Measurements from ENCODE around the gene ATP6V1B1. TPM values are rescaled to one million over a fixed set of nuclear protein-coding genes. Genes with fewer than 3 reads are reported as not detected.

ATP6V1B1 gene
- total and polyA plus RNA-seq, 2 of the 13 experiments (the other 11 are each of a cell fraction or from before 2014, with no cell fraction given), result 0.58 to 1.6 TPM

GRCh38 chr2:71000780-71001591 is 65.3 kb downstream of the ATP6V1B1 start (continued):
- no peak for TF ChIP-seq U2AF2 (IDR thresholded peaks at IDR 0.05; ENCODE audit: low read depth, low read length)
- peak; percentile 58; the same call in 1 of the 2 replicates for TF ChIP-seq NR0B2 (CRISPR knock-in tag; IDR thresholded peaks at IDR 0.05)
- TF ChIP-seq ZNF580 (CRISPR knock-in tag; IDR thresholded peaks at IDR 0.05; ENCODE audit: borderline replicate concordance, low read depth), result peak; percentile 91; the same call in 1 of the 2 replicates
- TF ChIP-seq ZNF510 (CRISPR knock-in tag; IDR thresholded peaks at IDR 0.05; ENCODE audit: low read depth), result peak; percentile 36; the same call in 1 of the 2 replicates
- peak; percentile 92 for TF ChIP-seq KDM5B (CRISPR knock-in tag; IDR thresholded peaks at IDR 0.05; ENCODE audit: borderline replicate concordance)
- 0 out of 2 replicates have a peak, but pooled peaks have one; percentile 17 for TF ChIP-seq ZNF772 (CRISPR knock-in tag; IDR thresholded peaks at IDR 0.05)
- TF ChIP-seq HCFC1 (IDR thresholded peaks at IDR 0.05; ENCODE audit: low read depth, low read length), result no peak
- peak; percentile 82; the same call in 1 of the 2 replicates for TF ChIP-seq ZNF430 (CRISPR knock-in tag; IDR thresholded peaks at IDR 0.05)
- TF ChIP-seq FOXA3 (CRISPR knock-in tag; IDR thresholded peaks at IDR 0.05), result 0 out of 2 replicates have a peak, but pooled peaks have one; percentile 29
- no peak for TF ChIP-seq DR1 (CRISPR knock-in tag; IDR thresholded peaks at IDR 0.05)
- TF ChIP-seq SRF (IDR thresholded peaks at IDR 0.05; ENCODE audit: low read depth, low read length), result peak; percentile 49; the same call in 1 of the 2 replicates
- TF ChIP-seq SRSF1 (optimal IDR thresholded peaks at IDR 0.05; ENCODE audit: low read depth, low read length), result no peak
- no peak for TF ChIP-seq ZNF276 (CRISPR knock-in tag; IDR thresholded peaks at IDR 0.05; ENCODE audit: low read depth)
- TF ChIP-seq ZBTB39 (CRISPR knock-in tag; IDR thresholded peaks at IDR 0.05), result no peak
- no peak for TF ChIP-seq ZNF234 (CRISPR knock-in tag; conservative IDR thresholded peaks at IDR 0.05)
- no peak for TF ChIP-seq DNMT3B (CRISPR knock-in tag; conservative IDR thresholded peaks at IDR 0.05)
- peak; percentile 79; the same call in 1 of the 2 replicates for TF ChIP-seq ZNF354B (CRISPR knock-in tag; IDR thresholded peaks at IDR 0.05)
- TF ChIP-seq DZIP1 (CRISPR knock-in tag; IDR thresholded peaks at IDR 0.05), result no peak; the same call in 1 of the 2 replicates
- TF ChIP-seq ZNF615 (CRISPR knock-in tag; IDR thresholded peaks at IDR 0.05; ENCODE audit: borderline replicate concordance), result no peak
- no peak for TF ChIP-seq ZNF703 (CRISPR knock-in tag; IDR thresholded peaks at IDR 0.05; ENCODE audit: borderline replicate concordance)
- no peak for TF ChIP-seq ZBTB38 (CRISPR knock-in tag; IDR thresholded peaks at IDR 0.05)
- no peak for TF ChIP-seq CENPT (CRISPR knock-in tag; IDR thresholded peaks at IDR 0.05; ENCODE audit: low read depth)

All from HepG2 (cell line).